Forelimb muscle (tissue), 1 donor: ENCODE results near the gene EIF2B2. TPM values are rescaled to one million over a fixed set of nuclear protein-coding genes. Genes with fewer than 3 reads are reported as not detected.

Experiments
- DNase-seq: peaks from one replicate; pipeline ENCODE4 v3.0.0-alpha.2; 2013; ENCODE audit warnings: low read depth
- polyA plus RNA-seq: library from polyadenylated mRNA; unstranded; fragments of 120-200 nt; gene quantifications from one replicate; pipeline ENCODE4 v1.2.1, GENCODE V29; 2013; ENCODE audit not compliant: insufficient read length

EIF2B2 gene
- polyA plus RNA-seq, 1 donor = 50.7 TPM

GRCh38 chr14:75042035-75042434, 39.3 kb downstream of the EIF2B2 start:
- no peak for DNase-seq

- no peak for DNase-seq
Observed at GRCh38 chr14:75044322-75044721, 41.6 kb downstream of the EIF2B2 start.

GRCh38 chr14:75044752-75045151, 42.0 kb downstream of the EIF2B2 start:
- no peak for DNase-seq

- DNase-seq = no peak
Observed at GRCh38 chr14:75046275-75046674, 43.6 kb downstream of the EIF2B2 start.

GRCh38 chr14:75046899-75047298, 44.2 kb downstream of the EIF2B2 start:
- DNase-seq = no peak

GRCh38 chr14:75047506-75047905, 44.8 kb downstream of the EIF2B2 start:
- DNase-seq = no peak

- DNase-seq = no peak
Observed at GRCh38 chr14:75048101-75048500, 45.4 kb downstream of the EIF2B2 start.

- no peak for DNase-seq
Observed at GRCh38 chr14:75049136-75049535, 46.4 kb downstream of the EIF2B2 start.

- DNase-seq = no peak
Observed at GRCh38 chr14:75049731-75050201, 47.0 kb downstream of the EIF2B2 start.

- no peak for DNase-seq
Observed at GRCh38 chr14:75050852-75051555, 48.3 kb downstream of the EIF2B2 start, which contains the start of gene MLH3. Gene MLH3, minus strand, starts transcription at chr14:75051467. Its CDS starts 1,812 bp downstream, at chr14:75049655.

- no peak for DNase-seq
Observed at GRCh38 chr14:75051556-75051899, 48.8 kb downstream of the EIF2B2 start.

- DNase-seq = no peak
Observed at GRCh38 chr14:75053396-75054291, 50.9 kb downstream of the EIF2B2 start.

GRCh38 chr14:75054421-75054820, 51.7 kb downstream of the EIF2B2 start:
- DNase-seq = no peak

GRCh38 chr14:75059642-75060041, 56.9 kb downstream of the EIF2B2 start:
- DNase-seq = no peak

- no peak for DNase-seq
Observed at GRCh38 chr14:75060420-75060819, 57.7 kb downstream of the EIF2B2 start.

Other genes starting within 250 kb of the EIF2B2 start
- 48.8 TPM for gene YLPM1, start 239.6 kb upstream of the EIF2B2 start, polyA plus RNA-seq
- 0.85 TPM for gene PROX2, start 126.8 kb upstream of the EIF2B2 start, polyA plus RNA-seq
- gene DLST, start 121.0 kb upstream of the EIF2B2 start, polyA plus RNA-seq = 70.7 TPM
- gene RPS6KL1, start 79.7 kb upstream of the EIF2B2 start, polyA plus RNA-seq = 13.5 TPM
- 43.2 TPM for gene PGF, start 47.3 kb upstream of the EIF2B2 start, polyA plus RNA-seq
- 23.9 TPM for gene MLH3, start 48.5 kb downstream of the EIF2B2 start, polyA plus RNA-seq
- gene ACYP1, start 61.1 kb downstream of the EIF2B2 start, polyA plus RNA-seq = 17.8 TPM
- gene ZC2HC1C, start 66.7 kb downstream of the EIF2B2 start, polyA plus RNA-seq = 1.4 TPM
- gene NEK9, start 124.1 kb downstream of the EIF2B2 start, polyA plus RNA-seq = 82.6 TPM
- gene TMED10, start 173.7 kb downstream of the EIF2B2 start, polyA plus RNA-seq = 114 TPM